Neural cell (in vitro differentiated cells): ENCODE results near the gene DAD1. TPM values are rescaled to one million over a fixed set of nuclear protein-coding genes. Genes with fewer than 3 reads are reported as not detected.
"Not testable (repeated sequence)": the region's sequence is repeated elsewhere in the genome, so short reads cannot be mapped to it uniquely, and the experiment has no call there.

Source experiments
- H2AFZ ChIP-seq: fragments of 200-600, 300-800 bp; sonication (generic), shearing (Covaris generic); 2 replicates; pipeline ENCODE4 v1.6.0; 2014; ENCODE audit warnings: low read depth, mild to moderate bottlenecking, antibody characterized with exemption, low read length, moderate library complexity
- H3F3A ChIP-seq: fragments of 200-600 bp; shearing (Covaris generic); 2 replicates; pipeline ENCODE4 v1.6.1; 2016; ENCODE audit warnings: mild to moderate bottlenecking, moderate library complexity, mixed read lengths, antibody characterized with exemption, low read length; ENCODE audit not compliant: insufficient read depth, poor library complexity, severe bottlenecking
- H3K27ac ChIP-seq: fragments of 200-600, 300-800 bp; sonication (generic), shearing (Covaris generic); 2 replicates; pipeline ENCODE4 v1.5.1; 2014; ENCODE audit warnings: mild to moderate bottlenecking, low read length, moderate library complexity
- H3K27me3 ChIP-seq: fragments of 300-800, 200-600 bp; sonication (generic), shearing (Covaris generic); 2 replicates; pipeline ENCODE4 v1.6.0; 2014; ENCODE audit warnings: mild to moderate bottlenecking, low read depth, low read length, moderate library complexity; ENCODE audit not compliant: insufficient read depth
- H3K36me3 ChIP-seq: fragments of 300-800, 200-600 bp; sonication (generic), shearing (Covaris generic); 2 replicates; pipeline ENCODE4 v1.5.1; 2014; ENCODE audit warnings: mild to moderate bottlenecking, antibody characterized with exemption, low read length, moderate library complexity; ENCODE audit not compliant: insufficient read depth
- H3K4me2 ChIP-seq: fragments of 300-800, 200-600 bp; sonication (generic), shearing (Covaris generic); 2 replicates; pipeline ENCODE4 v1.6.0; 2014; ENCODE audit warnings: mild to moderate bottlenecking, low read length
- H3K4me3 ChIP-seq: fragments of 300-800, 200-600 bp; sonication (generic), shearing (Covaris generic); 2 replicates; pipeline ENCODE4 v1.5.1; 2014; ENCODE audit warnings: mild to moderate bottlenecking, low read length, moderate library complexity
- H3K79me2 ChIP-seq: fragments of 200-600 bp; shearing (Covaris generic); replicated peaks from 2 replicates; pipeline ENCODE4 v1.6.0; 2014; ENCODE audit warnings: mild to moderate bottlenecking, low read length, moderate library complexity; ENCODE audit not compliant: insufficient read depth
- H3K9ac ChIP-seq: fragments of 300-800, 200-600 bp; sonication (generic), shearing (Covaris generic); 2 replicates; pipeline ENCODE4 v1.6.1; 2016; ENCODE audit warnings: mild to moderate bottlenecking, low read length, mixed read lengths
- H3K9me2 ChIP-seq: fragments of 200-600 bp; shearing (Covaris generic); 2 replicates; pipeline ENCODE4 v1.6.1; 2016; ENCODE audit warnings: mild to moderate bottlenecking, low read length, mixed read lengths; ENCODE audit not compliant: insufficient read depth
- H3K9me3 ChIP-seq: fragments of 200-600, 300-800 bp; sonication (generic), shearing (Covaris generic); 2 replicates; pipeline ENCODE4 v1.6.1; 2016; ENCODE audit warnings: mild to moderate bottlenecking, mixed run types, low read length, moderate library complexity, mixed read lengths
- H4K20me1 ChIP-seq: fragments of 200-600 bp; shearing (Covaris generic); 2 replicates; pipeline ENCODE4 v1.6.1; 2016; ENCODE audit warnings: mild to moderate bottlenecking, mixed run types; ENCODE audit not compliant: insufficient read depth
- EP300 ChIP-seq: fragments of 450-650 bp; conservative IDR thresholded peaks from 2 replicates; pipeline ENCODE4 v1.6.1; 2014; ENCODE audit warnings: antibody characterized with exemption, mild to moderate bottlenecking, moderate library complexity; ENCODE audit not compliant: poor library complexity, severe bottlenecking
- EZH2 ChIP-seq: fragments of 200-600, 300-800 bp; shearing (Covaris generic), sonication (generic); IDR thresholded peaks from 2 replicates; pipeline ENCODE4 v1.6.1; 2014; ENCODE audit warnings: antibody characterized with exemption, low read length, borderline replicate concordance, mild to moderate bottlenecking; ENCODE audit not compliant: insufficient read depth, poor library complexity, severe bottlenecking
- MXI1 ChIP-seq: fragments of 450-650 bp; conservative IDR thresholded peaks from 2 replicates; pipeline ENCODE4 v1.6.1; 2014; ENCODE audit warnings: antibody characterized with exemption, mild to moderate bottlenecking; ENCODE audit not compliant: poor library complexity, severe bottlenecking
- POLR2AphosphoS5 ChIP-seq: IDR thresholded peaks from 2 replicates; pipeline ENCODE4 v1.6.1; 2012
- RAD21 ChIP-seq: fragments of 450-650 bp; conservative IDR thresholded peaks from 2 replicates; pipeline ENCODE4 v1.6.1; 2014; ENCODE audit warnings: antibody characterized with exemption, mild to moderate bottlenecking, moderate library complexity
- SMC3 ChIP-seq: fragments of 450-650 bp; conservative IDR thresholded peaks from 2 replicates; pipeline ENCODE4 v1.6.1; 2014; ENCODE audit warnings: antibody characterized with exemption, mild to moderate bottlenecking, moderate library complexity; ENCODE audit not compliant: poor library complexity
- TAF1 ChIP-seq: IDR thresholded peaks from 2 replicates; pipeline ENCODE4 v1.6.1; 2012; ENCODE audit warnings: low read depth
- polyA plus RNA-seq: library from polyadenylated mRNA; depleted of rRNA; stranded (reverse); fragments of >200 nt; gene quantifications from 2 replicates; pipeline ENCODE4 v1.2.3, GENCODE V29; 2014
- TF ChIP-seq, protein P1 (sequence below): fragments of 450-650 bp; IDR thresholded peaks from 2 replicates; pipeline ENCODE4 v1.5.1; 2014; ENCODE audit warnings: antibody characterized with exemption, mild to moderate bottlenecking, moderate library complexity; ENCODE audit not compliant: poor library complexity, severe bottlenecking
- TF ChIP-seq, protein P2 (sequence below): IDR thresholded peaks from 2 replicates; pipeline ENCODE4 v1.6.1; 2012; ENCODE audit warnings: borderline replicate concordance

The DAD1 gene
- polyA plus RNA-seq, 1 donor from 2014 or later: 369 TPM

DNA sequence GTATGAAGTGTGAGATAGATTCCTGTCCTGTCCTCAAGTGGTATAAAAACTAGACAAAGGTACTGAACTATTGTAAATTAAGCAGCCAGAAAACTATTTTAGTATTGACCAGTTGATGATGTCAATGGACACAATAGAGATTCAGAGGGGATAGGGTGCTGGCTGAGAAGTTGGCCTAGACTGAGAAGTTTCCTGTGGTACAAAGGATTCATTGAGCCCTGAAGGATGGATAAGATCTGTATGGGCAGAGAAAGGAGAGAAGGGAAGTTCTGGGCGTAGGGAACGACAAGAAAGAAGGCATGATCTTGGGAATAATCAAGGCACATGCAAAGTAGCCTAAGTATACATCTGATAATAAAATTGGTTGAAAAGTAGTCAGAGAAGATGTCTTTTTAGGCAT lies 44.6 kb downstream of the DAD1 start:
- TF ChIP-seq TAF1: no peak
- no peak for TF ChIP-seq POLR2AphosphoS5
- TF ChIP-seq EP300: no peak
- no peaks in the 10 kb centered on the region for H3K9me2 ChIP-seq

DNA sequence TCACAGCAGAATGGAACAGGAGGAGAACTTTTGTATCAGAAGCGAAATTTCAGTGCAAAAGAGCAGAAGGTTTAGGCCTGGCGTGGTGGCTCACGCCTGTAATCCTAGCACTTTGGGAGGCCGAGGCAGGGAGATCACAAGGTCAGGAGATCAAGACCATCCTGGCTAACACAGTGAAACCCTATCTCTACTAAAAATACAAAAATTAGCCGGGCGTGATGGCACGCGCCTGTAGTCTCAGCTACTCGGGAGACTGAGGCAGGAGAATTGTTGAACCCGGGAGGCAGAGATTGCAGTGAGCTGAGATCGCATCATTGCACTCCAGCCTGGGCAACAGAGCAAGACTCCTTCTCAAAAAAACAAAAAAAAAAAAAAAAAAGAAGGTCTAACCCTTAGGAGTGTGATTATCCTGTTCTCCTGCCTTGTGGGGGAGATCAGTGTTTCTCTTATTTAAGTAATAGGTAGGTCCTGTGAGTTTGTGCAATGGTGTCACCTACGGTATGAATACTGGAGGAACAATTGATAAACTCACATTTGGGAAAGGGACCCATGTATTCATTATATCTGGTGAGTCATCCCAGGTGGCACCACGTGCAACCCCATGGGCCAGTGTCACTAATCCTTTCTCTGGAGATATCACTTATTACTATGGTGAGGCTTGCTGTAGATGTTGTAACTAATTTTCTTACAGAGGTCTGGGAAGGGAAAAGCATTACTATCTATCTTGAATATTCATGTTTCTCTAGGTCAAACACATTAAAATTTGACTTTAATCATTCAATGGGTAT lies 45.3 kb downstream of the DAD1 start:
- not testable (repeated sequence) for H3K36me3 ChIP-seq, H3K9ac ChIP-seq, H3K27ac ChIP-seq, H3K27me3 ChIP-seq, H3K9me2 ChIP-seq, H2AFZ ChIP-seq, H3K79me2 ChIP-seq, H3K4me2 ChIP-seq, H3K4me3 ChIP-seq, H3K9me3 ChIP-seq, H3F3A ChIP-seq, H4K20me1 ChIP-seq

More for the DNA sequence above, 44.6 kb downstream of the DAD1 start:
- Histone ChIP-seq H3K27me3 (peaks cover 3% of the 10 kb centered on the region), H3K9ac (no peak overlapping the region), H3K4me2 (no peak overlapping the region), H3K27ac (no peak overlapping the region), H3K36me3 (no peaks in the 10 kb centered on the region), H3F3A (no peaks in the 10 kb centered on the region), H3K4me3 (no peak overlapping the region), H3K9me3 (no peaks in the 10 kb centered on the region), H4K20me1 (no peaks in the 10 kb centered on the region), H2AFZ (no peak overlapping the region), H3K79me2 (no peaks in the 10 kb centered on the region)

DNA sequence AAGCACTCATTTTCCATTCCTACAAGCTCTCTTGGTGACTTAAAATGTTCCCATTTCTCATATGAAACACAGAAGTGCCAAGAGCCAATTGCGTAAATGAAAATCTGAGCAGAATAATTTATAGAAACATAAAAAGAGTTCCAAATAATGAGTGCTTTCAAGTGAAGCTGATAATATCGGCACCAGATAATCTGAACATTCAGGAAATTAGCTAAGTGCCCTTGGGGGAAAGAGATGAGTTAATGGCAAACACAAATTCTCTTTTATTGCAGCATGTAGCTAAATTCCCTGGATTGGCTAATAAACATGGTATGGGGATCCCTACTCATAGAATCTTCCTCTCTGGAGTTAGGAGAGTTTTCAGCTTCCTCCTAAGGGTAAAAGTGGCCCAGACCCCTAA lies 46.7 kb downstream of the DAD1 start:
- Histone ChIP-seq H3K79me2 (no peaks in the 10 kb centered on the region), H2AFZ (no peak overlapping the region), H3K4me2 (no peak overlapping the region), H3K4me3 (no peak overlapping the region), H3K27me3 (peaks cover 3% of the 10 kb centered on the region), H3K27ac (no peak overlapping the region), H3K9me3 (no peaks in the 10 kb centered on the region), H3K36me3 (no peaks in the 10 kb centered on the region), H3K9ac (no peak overlapping the region), H3K9me2 (no peaks in the 10 kb centered on the region), H3F3A (no peaks in the 10 kb centered on the region), H4K20me1 (no peaks in the 10 kb centered on the region)
- no peak for TF ChIP-seq TAF1
- TF ChIP-seq, protein P1, sequence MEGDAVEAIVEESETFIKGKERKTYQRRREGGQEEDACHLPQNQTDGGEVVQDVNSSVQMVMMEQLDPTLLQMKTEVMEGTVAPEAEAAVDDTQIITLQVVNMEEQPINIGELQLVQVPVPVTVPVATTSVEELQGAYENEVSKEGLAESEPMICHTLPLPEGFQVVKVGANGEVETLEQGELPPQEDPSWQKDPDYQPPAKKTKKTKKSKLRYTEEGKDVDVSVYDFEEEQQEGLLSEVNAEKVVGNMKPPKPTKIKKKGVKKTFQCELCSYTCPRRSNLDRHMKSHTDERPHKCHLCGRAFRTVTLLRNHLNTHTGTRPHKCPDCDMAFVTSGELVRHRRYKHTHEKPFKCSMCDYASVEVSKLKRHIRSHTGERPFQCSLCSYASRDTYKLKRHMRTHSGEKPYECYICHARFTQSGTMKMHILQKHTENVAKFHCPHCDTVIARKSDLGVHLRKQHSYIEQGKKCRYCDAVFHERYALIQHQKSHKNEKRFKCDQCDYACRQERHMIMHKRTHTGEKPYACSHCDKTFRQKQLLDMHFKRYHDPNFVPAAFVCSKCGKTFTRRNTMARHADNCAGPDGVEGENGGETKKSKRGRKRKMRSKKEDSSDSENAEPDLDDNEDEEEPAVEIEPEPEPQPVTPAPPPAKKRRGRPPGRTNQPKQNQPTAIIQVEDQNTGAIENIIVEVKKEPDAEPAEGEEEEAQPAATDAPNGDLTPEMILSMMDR: no peak
- TF ChIP-seq EZH2: no peak
- TF ChIP-seq RAD21: no peak
- TF ChIP-seq, protein P2, sequence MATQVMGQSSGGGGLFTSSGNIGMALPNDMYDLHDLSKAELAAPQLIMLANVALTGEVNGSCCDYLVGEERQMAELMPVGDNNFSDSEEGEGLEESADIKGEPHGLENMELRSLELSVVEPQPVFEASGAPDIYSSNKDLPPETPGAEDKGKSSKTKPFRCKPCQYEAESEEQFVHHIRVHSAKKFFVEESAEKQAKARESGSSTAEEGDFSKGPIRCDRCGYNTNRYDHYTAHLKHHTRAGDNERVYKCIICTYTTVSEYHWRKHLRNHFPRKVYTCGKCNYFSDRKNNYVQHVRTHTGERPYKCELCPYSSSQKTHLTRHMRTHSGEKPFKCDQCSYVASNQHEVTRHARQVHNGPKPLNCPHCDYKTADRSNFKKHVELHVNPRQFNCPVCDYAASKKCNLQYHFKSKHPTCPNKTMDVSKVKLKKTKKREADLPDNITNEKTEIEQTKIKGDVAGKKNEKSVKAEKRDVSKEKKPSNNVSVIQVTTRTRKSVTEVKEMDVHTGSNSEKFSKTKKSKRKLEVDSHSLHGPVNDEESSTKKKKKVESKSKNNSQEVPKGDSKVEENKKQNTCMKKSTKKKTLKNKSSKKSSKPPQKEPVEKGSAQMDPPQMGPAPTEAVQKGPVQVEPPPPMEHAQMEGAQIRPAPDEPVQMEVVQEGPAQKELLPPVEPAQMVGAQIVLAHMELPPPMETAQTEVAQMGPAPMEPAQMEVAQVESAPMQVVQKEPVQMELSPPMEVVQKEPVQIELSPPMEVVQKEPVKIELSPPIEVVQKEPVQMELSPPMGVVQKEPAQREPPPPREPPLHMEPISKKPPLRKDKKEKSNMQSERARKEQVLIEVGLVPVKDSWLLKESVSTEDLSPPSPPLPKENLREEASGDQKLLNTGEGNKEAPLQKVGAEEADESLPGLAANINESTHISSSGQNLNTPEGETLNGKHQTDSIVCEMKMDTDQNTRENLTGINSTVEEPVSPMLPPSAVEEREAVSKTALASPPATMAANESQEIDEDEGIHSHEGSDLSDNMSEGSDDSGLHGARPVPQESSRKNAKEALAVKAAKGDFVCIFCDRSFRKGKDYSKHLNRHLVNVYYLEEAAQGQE: no peak
- no peak for TF ChIP-seq SMC3
- TF ChIP-seq MXI1: no peak
- no peak for TF ChIP-seq POLR2AphosphoS5
- no peak for TF ChIP-seq EP300
